ENCODE results near the gene DCAF16.

Gene DCAF16

GRCh38 chr4:17785858-17786257 lies 24.7 kb downstream of the DCAF16 start:
- in situ Hi-C loops (cut with HindIII; ENCODE audit: low sequenced_read_pairs): no loop called here

GRCh38 chr4:17781300-17782287 lies 29.0 kb downstream of the DCAF16 start, which contains the start of gene FAM184B:
Gene FAM184B (minus strand): TSS chr4:17781621. CDS start chr4:17781299, 322 bp downstream.
- in situ Hi-C loops (cut with HindIII; ENCODE audit: low sequenced_read_pairs): no loop called here

- in situ Hi-C loops (cut with HindIII; ENCODE audit: low sequenced_read_pairs): no loop called here
Measured at GRCh38 chr4:17780501-17781299, 29.9 kb downstream of the DCAF16 start.

GRCh38 chr4:17778431-17778830 lies 32.1 kb downstream of the DCAF16 start:
- in situ Hi-C loops (cut with HindIII; ENCODE audit: low sequenced_read_pairs): no loop called here

- in situ Hi-C loops (cut with HindIII; ENCODE audit: low sequenced_read_pairs): no loop called here
Measured at GRCh38 chr4:17773135-17773698, 37.3 kb downstream of the DCAF16 start.

GRCh38 chr4:17771284-17771908 lies 39.2 kb downstream of the DCAF16 start:
- in situ Hi-C loops (cut with HindIII; ENCODE audit: low sequenced_read_pairs): no loop called here

- in situ Hi-C loops (cut with HindIII; ENCODE audit: low sequenced_read_pairs): no loop called here
Measured at GRCh38 chr4:17770845-17771244, 39.7 kb downstream of the DCAF16 start.

GRCh38 chr4:17769406-17770174 lies 41.0 kb downstream of the DCAF16 start:
- in situ Hi-C loops (cut with HindIII; ENCODE audit: low sequenced_read_pairs): no loop called here

- in situ Hi-C loops (cut with HindIII; ENCODE audit: low sequenced_read_pairs): no loop called here
Measured at GRCh38 chr4:17766826-17767458, 43.6 kb downstream of the DCAF16 start.

- in situ Hi-C loops (cut with HindIII; ENCODE audit: low sequenced_read_pairs): no loop called here
Measured at GRCh38 chr4:17765514-17766286, 44.9 kb downstream of the DCAF16 start.

- in situ Hi-C loops (cut with HindIII; ENCODE audit: low sequenced_read_pairs): no loop called here
Measured at GRCh38 chr4:17763931-17764330, 46.6 kb downstream of the DCAF16 start.

GRCh38 chr4:17763416-17763815 lies 47.1 kb downstream of the DCAF16 start:
- in situ Hi-C loops (cut with HindIII; ENCODE audit: low sequenced_read_pairs): no loop called here

- in situ Hi-C loops (cut with HindIII; ENCODE audit: low sequenced_read_pairs): no loop called here
Measured at GRCh38 chr4:17762726-17763125, 47.8 kb downstream of the DCAF16 start.

GRCh38 chr4:17761062-17761461 lies 49.5 kb downstream of the DCAF16 start:
- in situ Hi-C loops (cut with HindIII; ENCODE audit: low sequenced_read_pairs): no loop called here

- in situ Hi-C loops (cut with HindIII; ENCODE audit: low sequenced_read_pairs): no loop called here
Measured at GRCh38 chr4:17760626-17761025, 49.9 kb downstream of the DCAF16 start.

- in situ Hi-C loops (cut with HindIII; ENCODE audit: low sequenced_read_pairs): no loop called here
Measured at GRCh38 chr4:17758485-17758884, 52.1 kb downstream of the DCAF16 start.

- in situ Hi-C loops (cut with HindIII; ENCODE audit: low sequenced_read_pairs): no loop called here
Measured at GRCh38 chr4:17757621-17758020, 52.9 kb downstream of the DCAF16 start.

- in situ Hi-C loops (cut with HindIII; ENCODE audit: low sequenced_read_pairs): no loop called here
Measured at GRCh38 chr4:17753646-17754045, 56.9 kb downstream of the DCAF16 start.

Data from DLD1 (cell line).